IPS-NIHi7 (cell line): Measurements from ENCODE around the gene PFKFB2.

Experiments used
- DNase-seq: peaks from one replicate; pipeline ENCODE4 v3.0.0; 2012; ENCODE audit warnings: mixed read lengths; ENCODE audit errors: extremely low spot score

PFKFB2 gene

GRCh38 chr1:207089627-207090355 lies 36.7 kb downstream of the PFKFB2 start:
- no peak for DNase-seq

- DNase-seq, result no peak
Observed at GRCh38 chr1:207091200-207091908, 38.3 kb downstream of the PFKFB2 start.

GRCh38 chr1:207093944-207094343 lies 40.9 kb downstream of the PFKFB2 start:
- DNase-seq, result no peak

GRCh38 chr1:207097871-207098324 lies 44.8 kb downstream of the PFKFB2 start:
- no peak for DNase-seq

GRCh38 chr1:207101720-207102119 lies 48.6 kb downstream of the PFKFB2 start:
- DNase-seq, result no peak

GRCh38 chr1:207102146-207102545 lies 49.1 kb downstream of the PFKFB2 start:
- DNase-seq, result no peak

GRCh38 chr1:207102659-207103058 lies 49.6 kb downstream of the PFKFB2 start:
- no peak for DNase-seq

GRCh38 chr1:207103892-207104373 lies 50.9 kb downstream of the PFKFB2 start, which contains the start of gene C4BPA:
Gene C4BPA, plus strand, starts transcription at chr1:207104233. Its CDS starts 8,793 bp downstream, at chr1:207113026.
- DNase-seq, result no peak

- no peak for DNase-seq
Observed at GRCh38 chr1:207109004-207109403, 55.9 kb downstream of the PFKFB2 start.

GRCh38 chr1:207112616-207113296 lies 59.7 kb downstream of the PFKFB2 start:
- no peak for DNase-seq

GRCh38 chr1:207115269-207115668 lies 62.2 kb downstream of the PFKFB2 start:
- no peak for DNase-seq

GRCh38 chr1:207124389-207124788 lies 71.3 kb downstream of the PFKFB2 start:
- no peak for DNase-seq

- DNase-seq, result no peak
Observed at GRCh38 chr1:207128336-207128921, 75.4 kb downstream of the PFKFB2 start.

GRCh38 chr1:207129053-207129452 lies 76.0 kb downstream of the PFKFB2 start:
- DNase-seq, result no peak
